MCF 10A (cell line): Measurements from ENCODE around the gene LYPD5. TPM values are rescaled to one million over a fixed set of nuclear protein-coding genes. Genes with fewer than 3 reads are reported as not detected.

Experiments used
- BruUV-seq: library from RNA; stranded (reverse); fragments of 400-500 nt; replicated peaks from 2 replicates; lab custom pipeline; 2021; lab: Mats Ljungman, UMichigan
- CTCF ChIA-PET: fragments of 300-600 bp; sonication (Branson Sonifier 250); formaldehyde crosslinking; extraction: SDS; loops from one replicate; lab custom pipeline; 2021; ENCODE audit warnings: antibody characterized with exemption, inconsistent platforms; lab: Yijun Ruan, JAX
- POLR2A ChIA-PET: fragments of 300-600, 350-650 bp; sonication (Branson Sonifier 250); formaldehyde crosslinking; extraction: SDS; loops from one replicate; lab custom pipeline; 2020; ENCODE audit warnings: antibody characterized with exemption, inconsistent platforms; lab: Yijun Ruan, JAX
- DNase-seq: peaks from one replicate; pipeline ENCODE4 v3.0.0-alpha.2; 2018; ENCODE audit not compliant: unreplicated experiment
- H3K27ac Mint-ChIP-seq: one replicate; pipeline ENCODE4 v1.8.0; 2022; ENCODE audit warnings: mild to moderate bottlenecking, low read depth, mixed read lengths; ENCODE audit not compliant: unreplicated experiment
- H3K27me3 Mint-ChIP-seq: one replicate; pipeline ENCODE4 v1.8.0; 2022; ENCODE audit warnings: mixed read lengths; ENCODE audit not compliant: insufficient read depth, unreplicated experiment
- H3K36me3 Mint-ChIP-seq: one replicate; pipeline ENCODE4 v1.8.0; 2022; ENCODE audit warnings: mild to moderate bottlenecking, moderate library complexity, mixed read lengths; ENCODE audit not compliant: insufficient read depth, unreplicated experiment
- H3K4me1 Mint-ChIP-seq: one replicate; pipeline ENCODE4 v1.8.0; 2022; ENCODE audit warnings: mixed read lengths; ENCODE audit not compliant: insufficient read depth, unreplicated experiment
- H3K4me3 Mint-ChIP-seq: one replicate; pipeline ENCODE4 v1.8.0; 2022; ENCODE audit warnings: mild to moderate bottlenecking, moderate library complexity, mixed read lengths; ENCODE audit not compliant: unreplicated experiment
- H3K9me3 Mint-ChIP-seq: one replicate; pipeline ENCODE4 v1.8.0; 2022; ENCODE audit warnings: mixed read lengths; ENCODE audit not compliant: unreplicated experiment
- CTCF ChIP-seq: fragments of 200-600 bp; IDR thresholded peaks from one replicate; pipeline ENCODE4 v1.8.0; 2022; ENCODE audit warnings: antibody characterized with exemption, mild to moderate bottlenecking; ENCODE audit not compliant: unreplicated experiment
- intact Hi-C: fragments of 100-400 bp; cut with micrococcal nuclease; formaldehyde crosslinking; loops from 2 replicates; pipeline ENCODE4 v1.14.1; 2022
- total RNA-seq: library from RNA; stranded (reverse); gene quantifications from 2 replicates; pipeline ENCODE4 v1.2.3, GENCODE V29; 2022

The LYPD5 gene
- total RNA-seq, 1 experiment from 2014 or later = 0.21 TPM

- ChIA-PET CTCF (interaction anchor here (0.7 kb wide), 2 partner anchors 30 to 33 kb away, joined by 3 read pairs; partner anchors contain the start of gene KCNN4), POLR2A (no interaction called here)
- Mint-ChIP-seq H3K4me3 (no peak overlapping the region), H3K27ac (no peak overlapping the region), H3K36me3 (peaks cover 79% of the 10 kb centered on the region), H3K27me3 (no peaks in the 10 kb centered on the region), H3K9me3 (no peaks in the 10 kb centered on the region), H3K4me1 (peaks cover 37% of the 10 kb centered on the region)
- intact Hi-C loops = no loop called here
- no peak for DNase-seq
- BruUV-seq = no TSS peak
- no peak for TF ChIP-seq CTCF
Observed at GRCh38 chr19:43748205-43748594, 54.0 kb downstream of the LYPD5 start.

- TF ChIP-seq CTCF = no peak
- no peak overlapping the region for H3K27ac Mint-ChIP-seq
- DNase-seq = no peak
- H3K9me3 Mint-ChIP-seq = no peaks in the 10 kb centered on the region
- peaks cover 32% of the 10 kb centered on the region for H3K4me1 Mint-ChIP-seq
- intact Hi-C loops = no loop called here
- ChIA-PET CTCF (interaction anchor here (0.7 to 4.8 kb wide), 5 partner anchors 8 to 62 kb away, joined by 3 to 41 read pairs (median 4); partner anchors contain the start of genes KCNN4 and SMG9), POLR2A (no interaction called here)
- H3K27me3 Mint-ChIP-seq = no peaks in the 10 kb centered on the region
- peaks cover 80% of the 10 kb centered on the region for H3K36me3 Mint-ChIP-seq
- no peak overlapping the region for H3K4me3 Mint-ChIP-seq
- no TSS peak for BruUV-seq
Observed at GRCh38 chr19:43747557-43748204, 54.6 kb downstream of the LYPD5 start.

Other genes starting within 250 kb of the LYPD5 start
- gene XRCC1, start 226.9 kb downstream of the LYPD5 start, total RNA-seq = 18.0 and 20.6 TPM in 2 replicates
- gene PINLYP, start 226.6 kb downstream of the LYPD5 start, total RNA-seq = 0.74 TPM in 1 of 2 replicates, not detected in the other
- 21.0 and 26.5 TPM in 2 replicates for gene IRGQ, start 206.3 kb downstream of the LYPD5 start, total RNA-seq
- gene ZNF576, start 205.9 kb downstream of the LYPD5 start, total RNA-seq = 13.2 and 18.4 TPM in 2 replicates
- gene SRRM5, start 190.4 kb downstream of the LYPD5 start, total RNA-seq = 0.28 and 0.88 TPM in 2 replicates
- gene ZNF428, start 182.8 kb downstream of the LYPD5 start, total RNA-seq = 18.6 and 23.3 TPM in 2 replicates
- 3.2 and 3.8 TPM in 2 replicates for gene CADM4, start 162.6 kb downstream of the LYPD5 start, total RNA-seq
- 14.0 and 32.2 TPM in 2 replicates for gene PLAUR, start 132.3 kb downstream of the LYPD5 start, total RNA-seq
- not detected in 2 replicates for gene IRGC, start 86.4 kb downstream of the LYPD5 start, total RNA-seq
- 76.0 and 76.4 TPM in 2 replicates for gene SMG9, start 47.5 kb downstream of the LYPD5 start, total RNA-seq
- gene KCNN4, start 21.5 kb downstream of the LYPD5 start, total RNA-seq = 34.2 and 45.9 TPM in 2 replicates
- 14.7 and 15.4 TPM in 2 replicates for gene ZNF283, start 24.9 kb upstream of the LYPD5 start, total RNA-seq
- gene ZNF404, start 81.5 kb upstream of the LYPD5 start, total RNA-seq = 1.2 TPM in 2 replicates
- 8.1 and 9.9 TPM in 2 replicates for gene ZNF45, start 132.8 kb upstream of the LYPD5 start, total RNA-seq
- 1.2 and 1.8 TPM in 2 replicates for gene ZNF221, start 148.8 kb upstream of the LYPD5 start, total RNA-seq
- gene ZNF155, start 181.7 kb upstream of the LYPD5 start, total RNA-seq = 4.2 and 6.7 TPM in 2 replicates
- 2.9 and 4.0 TPM in 2 replicates for gene ZNF230, start 200.5 kb upstream of the LYPD5 start, total RNA-seq
- gene ZNF222, start 222.9 kb upstream of the LYPD5 start, total RNA-seq = 3.3 and 4.3 TPM in 2 replicates
- gene ZNF223, start 249.6 kb upstream of the LYPD5 start, total RNA-seq = 0.56 and 0.59 TPM in 2 replicates